ENCODE measurements around the gene FBLN7. TPM values are rescaled to one million over a fixed set of nuclear protein-coding genes. Genes with fewer than 3 reads are reported as not detected.

Gene FBLN7
- total RNA-seq, 1 donor from 2014 or later = 4.0 TPM

GRCh38 chr2:112156152-112156986 lies 18.2 kb downstream of the FBLN7 start:
- no peak for DNase-seq (ENCODE audit: low read depth, low spot score)

- DNase-seq (ENCODE audit: low read depth, low spot score) = no peak
These were observed 19.3 kb downstream of the FBLN7 start for GRCh38 chr2:112157472-112157871.

GRCh38 chr2:112159454-112159921 lies 21.3 kb downstream of the FBLN7 start:
- no peak for DNase-seq (ENCODE audit: low read depth, low spot score)

GRCh38 chr2:112160283-112161250 lies 22.4 kb downstream of the FBLN7 start:
- no peak for DNase-seq (ENCODE audit: low read depth, low spot score)

- DNase-seq (ENCODE audit: low read depth, low spot score) = no peak
These were observed 23.4 kb downstream of the FBLN7 start for GRCh38 chr2:112161431-112162145.

GRCh38 chr2:112162341-112162740 lies 24.2 kb downstream of the FBLN7 start:
- DNase-seq (ENCODE audit: low read depth, low spot score) = no peak

- DNase-seq (ENCODE audit: low read depth, low spot score) = no peak
These were observed 24.8 kb downstream of the FBLN7 start for GRCh38 chr2:112162956-112163355.

GRCh38 chr2:112163541-112163981 lies 25.4 kb downstream of the FBLN7 start:
- no peak for DNase-seq (ENCODE audit: low read depth, low spot score)

GRCh38 chr2:112164876-112165275 lies 26.7 kb downstream of the FBLN7 start:
- no peak for DNase-seq (ENCODE audit: low read depth, low spot score)

GRCh38 chr2:112165296-112165695 lies 27.1 kb downstream of the FBLN7 start:
- DNase-seq (ENCODE audit: low read depth, low spot score) = no peak

GRCh38 chr2:112166806-112167499 lies 28.8 kb downstream of the FBLN7 start:
- no peak for DNase-seq (ENCODE audit: low read depth, low spot score)

- no peak for DNase-seq (ENCODE audit: low read depth, low spot score)
These were observed 30.4 kb downstream of the FBLN7 start for GRCh38 chr2:112168422-112169124.

- no peak for DNase-seq (ENCODE audit: low read depth, low spot score)
These were observed 32.3 kb downstream of the FBLN7 start for GRCh38 chr2:112170495-112170894.

GRCh38 chr2:112173646-112174319 lies 35.6 kb downstream of the FBLN7 start:
- no peak for DNase-seq (ENCODE audit: low read depth, low spot score)

GRCh38 chr2:112174383-112174782 lies 36.2 kb downstream of the FBLN7 start:
- DNase-seq (ENCODE audit: low read depth, low spot score) = no peak

- DNase-seq (ENCODE audit: low read depth, low spot score) = no peak
These were observed 37.1 kb downstream of the FBLN7 start for GRCh38 chr2:112175333-112175732.

GRCh38 chr2:112175958-112176573 lies 37.9 kb downstream of the FBLN7 start:
- DNase-seq (ENCODE audit: low read depth, low spot score) = no peak

- DNase-seq (ENCODE audit: low read depth, low spot score) = no peak
These were observed 43.5 kb downstream of the FBLN7 start for GRCh38 chr2:112181571-112182290.
